ENCODE measurements around the gene PPP3CA.
A peak's percentile ranks its signal among the peaks of the same experiment; 100 is the strongest.

The PPP3CA gene

DNA sequence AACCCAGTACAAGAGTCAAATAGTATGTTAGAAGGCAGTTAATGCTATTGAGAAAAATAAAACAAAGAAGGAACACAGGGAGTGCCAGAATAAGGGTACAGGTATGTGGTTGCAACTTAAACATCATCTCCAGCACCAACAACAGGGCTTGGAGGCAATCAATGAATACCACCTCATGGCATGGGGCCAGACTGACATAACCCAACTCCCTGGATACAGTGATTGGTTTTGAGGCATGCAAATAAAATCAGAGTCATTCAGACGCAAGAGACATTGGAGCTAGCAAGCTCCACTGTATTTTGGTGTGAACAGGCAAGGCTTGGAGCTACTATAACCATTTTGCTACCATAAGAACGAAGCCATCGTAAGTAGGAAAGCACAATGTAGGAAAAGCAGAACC, 56.7 kb downstream of the PPP3CA start:
- TF ChIP-seq, protein P1, sequence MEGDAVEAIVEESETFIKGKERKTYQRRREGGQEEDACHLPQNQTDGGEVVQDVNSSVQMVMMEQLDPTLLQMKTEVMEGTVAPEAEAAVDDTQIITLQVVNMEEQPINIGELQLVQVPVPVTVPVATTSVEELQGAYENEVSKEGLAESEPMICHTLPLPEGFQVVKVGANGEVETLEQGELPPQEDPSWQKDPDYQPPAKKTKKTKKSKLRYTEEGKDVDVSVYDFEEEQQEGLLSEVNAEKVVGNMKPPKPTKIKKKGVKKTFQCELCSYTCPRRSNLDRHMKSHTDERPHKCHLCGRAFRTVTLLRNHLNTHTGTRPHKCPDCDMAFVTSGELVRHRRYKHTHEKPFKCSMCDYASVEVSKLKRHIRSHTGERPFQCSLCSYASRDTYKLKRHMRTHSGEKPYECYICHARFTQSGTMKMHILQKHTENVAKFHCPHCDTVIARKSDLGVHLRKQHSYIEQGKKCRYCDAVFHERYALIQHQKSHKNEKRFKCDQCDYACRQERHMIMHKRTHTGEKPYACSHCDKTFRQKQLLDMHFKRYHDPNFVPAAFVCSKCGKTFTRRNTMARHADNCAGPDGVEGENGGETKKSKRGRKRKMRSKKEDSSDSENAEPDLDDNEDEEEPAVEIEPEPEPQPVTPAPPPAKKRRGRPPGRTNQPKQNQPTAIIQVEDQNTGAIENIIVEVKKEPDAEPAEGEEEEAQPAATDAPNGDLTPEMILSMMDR (conservative IDR thresholded peaks at IDR 0.05; ENCODE audit: low read length), result no peak
- DNase-seq (ENCODE audit: low read depth), result no peak
- H3K4me3 ChIP-seq (ENCODE audit: low read length), result no peak overlapping the region

DNA sequence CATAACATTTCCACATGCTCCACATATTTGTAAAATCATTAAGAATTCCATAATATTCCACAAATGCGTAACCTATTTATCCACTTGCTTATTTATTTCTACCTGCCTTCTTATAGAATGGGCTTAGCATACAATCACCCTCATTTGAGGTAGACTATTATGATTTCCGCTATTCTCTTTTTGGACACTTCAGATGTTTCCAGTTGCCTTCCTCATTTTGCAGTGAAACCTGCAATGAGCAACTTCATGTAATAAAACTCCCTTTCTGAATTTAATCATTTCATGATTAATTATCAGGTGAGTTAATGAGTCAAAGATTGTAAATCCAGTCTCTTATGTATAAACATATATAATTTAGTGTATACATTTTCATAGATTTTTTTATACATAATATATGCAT, 58.0 kb downstream of the PPP3CA start:
- DNase-seq (ENCODE audit: low read depth), result no peak
- no peak overlapping the region for H3K4me3 ChIP-seq (ENCODE audit: low read length)
- TF ChIP-seq, protein P1 (conservative IDR thresholded peaks at IDR 0.05; ENCODE audit: low read length), result no peak

DNA sequence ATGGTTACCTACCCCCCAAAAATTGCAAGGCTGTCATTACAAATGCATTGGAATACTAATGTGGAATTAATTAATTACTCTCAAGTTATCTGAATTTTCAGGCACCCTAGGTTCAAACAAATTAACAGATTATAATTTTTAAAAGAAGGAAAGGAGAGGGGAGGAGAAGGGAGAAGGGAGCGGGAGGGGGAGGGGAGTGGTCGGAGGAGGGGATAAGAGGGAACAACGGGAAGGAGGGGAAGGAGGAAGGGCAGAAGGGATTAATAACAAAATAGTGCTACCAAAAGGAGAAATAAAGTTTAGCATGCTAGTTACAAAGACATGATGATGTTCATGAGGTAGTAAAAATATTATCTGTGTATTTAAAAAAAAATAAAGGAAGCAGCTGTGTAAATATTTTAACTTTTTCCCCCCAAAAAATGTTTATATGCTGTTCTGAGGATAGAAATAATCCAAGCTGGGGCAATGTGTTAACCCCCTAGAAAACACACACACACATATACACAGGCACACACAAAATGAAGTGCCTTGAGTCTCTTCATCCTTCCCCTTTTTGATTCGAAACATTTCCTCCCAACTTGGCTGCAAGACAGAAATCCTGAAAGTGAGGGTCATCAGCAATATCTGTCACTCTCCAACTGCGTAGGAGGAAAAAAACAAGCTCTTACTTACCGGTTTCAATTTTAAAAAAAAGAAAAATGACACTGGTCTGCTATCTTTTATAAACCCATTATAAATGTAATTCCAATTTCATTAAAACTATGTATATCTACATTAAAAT, 58.8 kb downstream of the PPP3CA start:
- TF ChIP-seq, protein P1 (conservative IDR thresholded peaks at IDR 0.05; ENCODE audit: low read length), result no peak
- H3K4me3 ChIP-seq (ENCODE audit: low read length), result no peak overlapping the region
- DNase-seq (ENCODE audit: low read depth), result no peak

DNA sequence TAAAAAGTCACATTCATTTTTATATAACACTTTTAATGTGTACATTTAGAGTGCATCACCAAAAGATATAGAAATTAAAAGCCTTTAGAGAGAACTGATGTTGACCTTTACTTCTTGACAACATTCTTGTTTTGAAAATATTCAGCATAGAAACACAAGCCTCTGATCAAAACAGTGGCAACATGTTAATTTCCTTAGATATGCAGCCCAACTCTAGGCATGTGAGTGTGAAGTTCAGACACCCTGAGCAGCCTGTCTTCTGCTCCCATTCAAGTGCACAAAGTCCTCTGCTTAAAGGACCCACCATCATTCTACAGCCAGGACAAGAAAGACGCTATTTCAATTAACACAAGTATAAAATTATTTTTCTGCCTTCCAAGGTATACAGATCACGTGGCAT, 60.0 kb downstream of the PPP3CA start:
- TF ChIP-seq, protein P1 (conservative IDR thresholded peaks at IDR 0.05; ENCODE audit: low read length), result no peak
- DNase-seq (ENCODE audit: low read depth), result no peak
- no peak overlapping the region for H3K4me3 ChIP-seq (ENCODE audit: low read length)

DNA sequence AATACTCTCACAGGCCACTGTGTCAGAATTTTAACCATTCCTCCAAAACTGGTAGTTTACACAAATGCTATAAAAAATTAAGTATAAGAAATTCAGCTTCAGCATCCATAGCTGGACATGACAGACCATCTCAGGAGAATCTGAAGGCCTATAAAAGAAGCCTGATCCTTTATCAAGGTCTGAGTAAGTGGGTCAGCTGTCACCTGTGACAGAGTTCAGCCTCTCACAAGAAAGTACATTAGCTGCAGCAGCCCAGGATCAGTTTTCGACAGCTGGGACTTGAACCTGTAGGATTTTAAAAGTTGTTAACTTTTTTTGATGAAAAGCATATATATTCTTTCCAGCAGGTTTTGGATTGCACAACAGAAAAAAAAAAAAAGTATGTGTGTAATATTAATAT, 60.7 kb downstream of the PPP3CA start:
- TF ChIP-seq, protein P1 (conservative IDR thresholded peaks at IDR 0.05; ENCODE audit: low read length), result no peak
- no peak for DNase-seq (ENCODE audit: low read depth)
- no peak overlapping the region for H3K4me3 ChIP-seq (ENCODE audit: low read length)

DNA sequence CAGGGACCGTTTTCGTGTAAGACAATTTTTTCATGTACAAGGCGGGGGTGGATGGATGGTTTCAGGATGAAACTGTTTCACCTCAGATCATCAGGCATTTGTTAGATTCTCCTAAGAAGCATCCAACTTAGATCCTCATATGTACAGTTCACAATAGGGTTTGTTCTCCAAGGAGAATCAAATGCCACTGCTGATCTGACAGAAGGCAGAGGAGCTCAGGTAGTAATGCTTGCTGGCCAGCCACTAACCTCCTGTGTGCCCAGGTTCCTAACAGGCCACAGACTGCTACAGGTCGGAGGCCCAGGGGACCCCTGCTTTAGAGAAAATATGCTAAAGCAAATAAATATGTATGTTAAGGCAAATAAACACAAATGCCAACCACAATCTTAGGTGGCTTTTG, 61.3 kb downstream of the PPP3CA start:
- TF ChIP-seq, protein P1 (conservative IDR thresholded peaks at IDR 0.05; ENCODE audit: low read length), result no peak
- DNase-seq (ENCODE audit: low read depth), result no peak
- H3K4me3 ChIP-seq (ENCODE audit: low read length), result no peak overlapping the region

DNA sequence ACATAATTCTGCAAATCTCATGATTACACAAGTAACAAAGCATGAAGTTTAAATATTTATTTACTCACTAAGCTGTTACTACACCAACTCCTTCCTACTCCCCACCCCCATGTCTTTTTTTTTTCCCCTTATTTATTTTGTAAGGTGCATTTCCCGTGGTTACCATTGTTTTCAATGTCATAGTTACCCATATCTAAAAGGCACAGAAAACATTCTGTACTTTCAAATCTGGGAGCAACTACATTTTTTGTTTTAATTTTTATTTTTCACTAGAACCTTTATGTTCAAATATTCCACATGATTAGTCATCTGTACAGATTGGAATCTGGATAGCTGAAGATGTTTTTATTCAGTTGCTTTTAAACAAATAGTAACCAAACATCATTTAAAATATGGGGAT, 62.8 kb downstream of the PPP3CA start:
- TF ChIP-seq, protein P1 (conservative IDR thresholded peaks at IDR 0.05; ENCODE audit: low read length), result no peak
- DNase-seq (ENCODE audit: low read depth), result peak; percentile 52
- H3K4me3 ChIP-seq (ENCODE audit: low read length), result no peak overlapping the region

Data from AG10803 (cell line).